Fibroblast of mammary gland (primary cell): ENCODE measurements around the gene ITIH3.
A peak's percentile ranks its signal among the peaks of the same experiment; 100 is the strongest.

Source experiments
- DNase-seq: peaks from one replicate; pipeline ENCODE4 v3.0.0-alpha.2; 2010; ENCODE audit warnings: low read depth
- H3K4me3 ChIP-seq: 2 replicates; pipeline ENCODE4 v1.5.1; 2011; ENCODE audit warnings: low read depth, mild to moderate bottlenecking, low read length, moderate library complexity; ENCODE audit not compliant: control insufficient read depth
- TF ChIP-seq, protein P1 (sequence below): conservative IDR thresholded peaks from 2 replicates; pipeline ENCODE4 v1.5.1; 2011; ENCODE audit warnings: low read depth, low read length, inconsistent platforms; ENCODE audit not compliant: control insufficient read depth, insufficient read depth

ITIH3 gene

DNA sequence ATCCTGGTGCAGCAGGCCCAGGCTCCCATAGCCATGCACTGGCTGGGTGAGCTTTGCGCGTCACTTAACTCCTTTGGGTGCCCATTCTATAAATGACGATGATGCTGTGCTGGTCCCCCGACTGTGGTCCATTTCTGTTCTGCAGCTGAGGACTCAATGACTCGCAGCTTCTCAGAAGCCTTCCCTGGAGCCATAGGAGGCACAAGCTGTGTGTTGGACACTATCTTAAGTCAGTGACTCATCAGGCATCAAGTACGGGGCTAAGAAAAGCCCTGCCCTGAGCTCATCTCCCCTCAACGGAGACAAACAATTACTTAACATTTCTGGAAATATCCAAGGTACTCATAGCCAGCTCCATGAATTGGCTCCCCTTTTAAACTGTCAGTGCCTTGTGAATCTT, 54.0 kb downstream of the ITIH3 start:
- TF ChIP-seq, protein P1, sequence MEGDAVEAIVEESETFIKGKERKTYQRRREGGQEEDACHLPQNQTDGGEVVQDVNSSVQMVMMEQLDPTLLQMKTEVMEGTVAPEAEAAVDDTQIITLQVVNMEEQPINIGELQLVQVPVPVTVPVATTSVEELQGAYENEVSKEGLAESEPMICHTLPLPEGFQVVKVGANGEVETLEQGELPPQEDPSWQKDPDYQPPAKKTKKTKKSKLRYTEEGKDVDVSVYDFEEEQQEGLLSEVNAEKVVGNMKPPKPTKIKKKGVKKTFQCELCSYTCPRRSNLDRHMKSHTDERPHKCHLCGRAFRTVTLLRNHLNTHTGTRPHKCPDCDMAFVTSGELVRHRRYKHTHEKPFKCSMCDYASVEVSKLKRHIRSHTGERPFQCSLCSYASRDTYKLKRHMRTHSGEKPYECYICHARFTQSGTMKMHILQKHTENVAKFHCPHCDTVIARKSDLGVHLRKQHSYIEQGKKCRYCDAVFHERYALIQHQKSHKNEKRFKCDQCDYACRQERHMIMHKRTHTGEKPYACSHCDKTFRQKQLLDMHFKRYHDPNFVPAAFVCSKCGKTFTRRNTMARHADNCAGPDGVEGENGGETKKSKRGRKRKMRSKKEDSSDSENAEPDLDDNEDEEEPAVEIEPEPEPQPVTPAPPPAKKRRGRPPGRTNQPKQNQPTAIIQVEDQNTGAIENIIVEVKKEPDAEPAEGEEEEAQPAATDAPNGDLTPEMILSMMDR: no peak
- H3K4me3 ChIP-seq: no peak overlapping the region
- DNase-seq: peak; percentile 80

DNA sequence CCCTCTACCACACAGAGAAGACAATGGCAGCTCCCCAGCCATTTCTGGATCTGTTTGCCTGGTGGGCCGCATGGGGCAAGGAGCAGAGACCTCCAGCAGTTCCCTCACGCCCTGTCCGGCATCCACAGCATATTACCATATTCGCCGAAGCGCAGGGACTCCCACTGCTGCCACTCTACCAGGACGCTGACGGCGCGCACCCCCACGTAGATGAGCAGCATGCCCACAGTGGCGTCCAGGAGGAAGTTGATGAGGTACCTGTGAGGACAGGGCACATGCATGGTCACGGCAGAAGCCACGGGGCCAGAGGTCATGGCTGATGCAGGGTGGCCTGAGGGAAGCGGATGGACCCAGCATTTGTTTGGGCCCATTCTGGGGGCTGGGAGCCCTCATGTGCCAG, 55.1 kb downstream of the ITIH3 start:
- H3K4me3 ChIP-seq: no peak overlapping the region
- TF ChIP-seq, protein P1: no peak
- no peak for DNase-seq

DNA sequence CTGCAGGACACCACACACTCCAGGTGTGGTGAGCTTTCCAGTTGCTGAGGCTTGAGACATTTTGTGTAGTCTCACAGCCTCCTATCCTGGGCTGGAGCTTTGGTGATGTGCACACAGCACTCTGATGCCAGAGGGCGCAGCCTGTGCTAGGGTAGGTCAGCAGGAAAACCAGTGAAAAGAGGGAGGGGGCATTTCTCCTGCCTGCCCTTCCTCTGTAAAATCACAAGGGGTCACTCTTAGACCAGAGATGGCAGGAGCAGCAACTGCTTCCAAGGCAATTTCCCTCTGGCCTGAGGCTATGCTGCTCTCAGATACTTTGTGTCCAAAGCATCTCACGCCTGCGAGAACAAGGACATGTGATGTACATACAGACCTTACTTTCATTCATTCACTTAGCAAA, 56.8 kb downstream of the ITIH3 start:
- TF ChIP-seq, protein P1: peak; percentile 50
- peak; percentile 49 for DNase-seq
- H3K4me3 ChIP-seq: no peak overlapping the region

DNA sequence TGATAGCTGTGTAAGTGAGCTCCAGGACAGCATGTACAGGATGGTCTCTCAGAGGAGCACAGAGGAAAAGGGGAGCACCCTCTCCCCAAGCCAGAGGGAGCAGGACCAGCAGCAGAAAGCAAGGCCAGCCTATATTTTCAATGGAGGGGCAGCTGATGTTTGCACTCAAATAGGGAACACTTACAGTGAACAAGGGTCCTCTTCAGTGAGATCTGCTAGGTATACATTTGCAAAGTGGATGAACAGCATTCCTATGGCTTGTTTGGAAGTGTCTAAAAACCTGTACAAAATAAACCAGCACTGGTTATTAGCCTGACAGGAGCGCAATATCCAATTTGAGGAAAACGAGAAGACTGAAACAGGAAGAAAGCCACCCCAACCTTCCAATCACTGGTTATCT, 57.8 kb downstream of the ITIH3 start:
- no peak overlapping the region for H3K4me3 ChIP-seq
- TF ChIP-seq, protein P1: no peak
- DNase-seq: no peak

DNA sequence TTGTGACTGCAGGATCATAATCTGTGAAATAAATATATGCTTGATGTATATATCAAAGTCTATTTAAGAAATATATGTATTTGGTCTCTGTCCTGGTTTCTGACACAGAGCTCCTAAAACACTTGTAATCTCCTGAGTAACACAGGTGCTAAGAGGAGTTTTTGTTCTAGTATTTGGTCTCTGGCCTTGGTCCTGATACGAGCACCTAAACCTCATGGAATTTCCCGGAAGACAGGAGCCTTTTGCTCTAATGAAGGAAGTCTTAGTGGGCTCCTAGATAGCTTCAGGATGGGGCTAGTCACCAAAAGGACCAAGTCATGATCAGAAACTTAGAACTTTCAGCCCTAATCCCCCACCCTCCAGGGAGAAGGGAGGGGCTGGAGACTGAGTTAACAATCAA, 59.4 kb downstream of the ITIH3 start:
- no peak for DNase-seq
- H3K4me3 ChIP-seq: no peak overlapping the region
- TF ChIP-seq, protein P1: no peak

DNA sequence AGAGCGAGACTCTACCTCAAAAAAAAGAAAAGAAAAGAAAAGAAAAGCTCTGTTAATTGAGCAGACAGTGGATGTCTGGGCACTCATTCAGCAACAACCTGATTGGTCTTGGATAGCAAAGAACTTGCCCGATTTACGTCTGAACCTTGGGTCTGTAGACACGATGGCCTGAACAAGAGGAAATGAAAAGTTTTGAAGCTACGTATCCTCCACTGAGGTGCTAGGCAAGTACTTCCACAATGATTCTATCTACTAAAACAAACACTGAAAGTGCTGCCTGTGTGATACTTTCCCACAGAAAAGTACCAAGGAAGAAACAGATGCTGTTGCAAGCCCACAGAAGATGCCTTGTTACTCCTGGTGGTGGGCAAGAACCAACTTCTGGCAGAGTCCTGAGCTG, 62.1 kb downstream of the ITIH3 start:
- DNase-seq: no peak
- TF ChIP-seq, protein P1: no peak
- H3K4me3 ChIP-seq: no peak overlapping the region

DNA sequence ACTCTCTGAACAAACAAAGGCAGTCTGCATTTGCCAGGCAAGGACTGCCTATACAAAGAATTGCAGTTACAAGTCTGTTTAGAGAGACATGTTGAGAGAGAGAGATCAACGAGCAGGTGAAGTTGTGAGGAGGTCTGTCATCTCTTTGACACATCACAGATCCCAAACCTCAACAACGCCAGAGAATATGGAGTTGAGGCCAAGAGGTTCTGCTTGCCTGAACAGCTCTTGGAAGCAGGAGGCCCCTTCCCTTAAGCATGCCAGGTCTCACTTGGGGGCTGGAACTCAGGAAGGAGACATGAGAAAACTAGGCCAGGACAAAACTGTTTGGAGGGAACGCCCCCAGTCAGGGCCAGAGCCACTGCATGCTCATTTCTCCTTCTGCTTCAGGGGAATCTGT, 62.5 kb downstream of the ITIH3 start:
- TF ChIP-seq, protein P1: no peak
- DNase-seq: no peak
- H3K4me3 ChIP-seq: no peak overlapping the region
